CD4-positive, alpha-beta memory T cell (primary cell): Measurements from ENCODE around the gene RHD. TPM values are rescaled to one million over a fixed set of nuclear protein-coding genes. Genes with fewer than 3 reads are reported as not detected.

Source experiments
- CTCF ChIA-PET: fragments of 350-600 bp; sonication (Branson Sonifier 250); formaldehyde crosslinking; loops from one replicate; lab custom pipeline; 2021; ENCODE audit warnings: inconsistent platforms; ENCODE audit not compliant: partially characterized antibody; lab: Charles Lee
- POLR2A ChIA-PET: fragments of 350-600 bp; sonication (Branson Sonifier 250); formaldehyde crosslinking; loops from one replicate; lab custom pipeline; 2021; ENCODE audit not compliant: partially characterized antibody; lab: Charles Lee
- DNase-seq, 5 donors: peaks; one replicate each; pipeline versions ENCODE4 v3.0.0 to v3.0.0-alpha.2; 2020 to 2022; ENCODE audit warnings: mixed read lengths in 1 of 5
- H3K27ac ChIP-seq: one replicate; pipeline ENCODE4 v1.7.0; 2013; ENCODE audit warnings: low read depth, low read length
- H3K27me3 ChIP-seq: 2 replicates; pipeline ENCODE4 v1.7.0; 2013; ENCODE audit warnings: mild to moderate bottlenecking, low read length, moderate library complexity; ENCODE audit not compliant: insufficient read depth
- H3K36me3 ChIP-seq: 2 replicates; pipeline ENCODE4 v1.7.0; 2013; ENCODE audit warnings: mild to moderate bottlenecking, low read length, moderate library complexity; ENCODE audit not compliant: insufficient read depth
- H3K4me1 ChIP-seq: 2 replicates; pipeline ENCODE4 v1.7.0; 2013; ENCODE audit warnings: mild to moderate bottlenecking, low read length, moderate library complexity; ENCODE audit not compliant: insufficient read depth
- H3K4me3 ChIP-seq, 2 donors: one replicate each; pipeline ENCODE4 v1.7.0; 2013; ENCODE audit warnings: low read length in 2 of 2, mild to moderate bottlenecking in 1 of 2
- H3K9me3 ChIP-seq, 2 donors: one replicate each; pipeline ENCODE4 v1.7.0; 2013; ENCODE audit warnings: low read length in 2 of 2, control low read depth in 1 of 2; ENCODE audit not compliant: control insufficient read depth in 1 of 2
- H3K27ac Mint-ChIP-seq, 7 donors: one replicate each; pipeline ENCODE4 v1.8.0; 2020 to 2021; ENCODE audit warnings: mixed read lengths in 7 of 7, mild to moderate bottlenecking in 6 of 7, inconsistent platforms in 3 of 7, moderate library complexity in 3 of 7
- H3K27me3 Mint-ChIP-seq, 2 donors: one replicate each; pipeline ENCODE4 v1.8.0; 2020 to 2021; ENCODE audit warnings: mixed read lengths in 2 of 2
- H3K36me3 Mint-ChIP-seq, 2 donors: one replicate each; pipeline ENCODE4 v1.8.0; 2020 to 2021; ENCODE audit warnings: mixed read lengths in 2 of 2, inconsistent platforms in 1 of 2, mild to moderate bottlenecking in 1 of 2
- H3K4me1 Mint-ChIP-seq, 4 donors: one replicate each; pipeline ENCODE4 v1.8.0; 2020 to 2021; ENCODE audit warnings: mixed read lengths in 4 of 4, mild to moderate bottlenecking in 1 of 4
- H3K4me3 Mint-ChIP-seq, 8 donors: one replicate each; pipeline ENCODE4 v1.8.0; 2020 to 2021; ENCODE audit warnings: mixed read lengths in 8 of 8, mild to moderate bottlenecking in 7 of 8, moderate library complexity in 6 of 8, inconsistent platforms in 3 of 8
- H3K9me3 Mint-ChIP-seq, 8 donors: one replicate each; pipeline ENCODE4 v1.8.0; 2020 to 2021; ENCODE audit warnings: mixed read lengths in 8 of 8, mild to moderate bottlenecking in 5 of 8, inconsistent platforms in 3 of 8, moderate library complexity in 1 of 8
- intact Hi-C: fragments of 100-400 bp; cut with micrococcal nuclease; formaldehyde crosslinking; loops from one replicate; pipeline ENCODE4 v1.15.1; 2023
- polyA plus RNA-seq, 2 donors: library from polyadenylated mRNA; unstranded; fragments of 300-500 nt; fragmentation: Illumina TruSeq; gene quantifications; one replicate each; pipeline ENCODE4 v1.2.3, GENCODE V29; 2021
- total RNA-seq, 2 experiments: library from RNA; stranded (reverse); gene quantifications; one replicate each; pipeline ENCODE4 v1.2.3, GENCODE V29; 2021

Gene RHD
- total and polyA plus RNA-seq, 4 experiments from 2014 or later, result 0.13 to 0.44 (median 0.15) TPM; not detected in 1

DNA sequence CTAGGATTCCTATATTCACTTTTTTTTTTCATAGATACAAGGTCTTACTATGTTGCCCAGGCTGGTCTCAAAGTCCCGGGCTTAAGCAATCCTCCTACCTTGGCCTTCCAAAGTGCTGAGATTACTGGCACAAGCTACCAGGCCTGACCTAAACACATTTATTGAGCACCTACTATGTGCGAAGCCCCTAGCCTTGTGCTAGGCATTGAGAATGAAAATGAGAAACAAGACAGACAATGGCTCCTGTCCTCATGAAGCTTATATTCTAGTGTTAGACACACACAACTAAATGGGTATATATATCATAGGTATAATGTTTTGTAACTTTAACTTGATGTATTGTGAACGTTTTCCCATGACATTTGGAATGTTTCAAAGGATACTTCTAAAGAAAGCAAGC, 77.3 kb downstream of the RHD start:
- Mint-ChIP-seq H3K4me3 (peak overlapping the region in 1 of 8 donors; percentile 17), H3K9me3 (peaks cover 0 to 2% (median 0%) of the 10 kb centered on the region in 8 donors), H3K36me3 (peaks cover 28 to 42% of the 10 kb centered on the region in 2 donors), H3K27me3 (no peaks in the 10 kb centered on the region), H3K27ac (peak overlapping the region in 1 of 7 donors; percentile 46), H3K4me1 (peaks cover 0 to 14% (median 5%) of the 10 kb centered on the region in 4 donors)
- intact Hi-C loops, result no loop called here
- H3K4me3 ChIP-seq, result no peak overlapping the region
- no peak for DNase-seq
- H3K4me1 ChIP-seq, result peaks cover 5% of the 10 kb centered on the region
- ChIA-PET POLR2A (interaction anchor here (0.6 kb wide), 1 partner anchor 8 kb away, joined by 3 read pairs; no protein-coding TSS in a partner anchor), CTCF (no interaction called here)
- H3K27me3 ChIP-seq, result no peaks in the 10 kb centered on the region
- no peak overlapping the region for H3K27ac ChIP-seq
- peaks cover 48% of the 10 kb centered on the region for H3K36me3 ChIP-seq
- no peaks in the 10 kb centered on the region for H3K9me3 ChIP-seq

DNA sequence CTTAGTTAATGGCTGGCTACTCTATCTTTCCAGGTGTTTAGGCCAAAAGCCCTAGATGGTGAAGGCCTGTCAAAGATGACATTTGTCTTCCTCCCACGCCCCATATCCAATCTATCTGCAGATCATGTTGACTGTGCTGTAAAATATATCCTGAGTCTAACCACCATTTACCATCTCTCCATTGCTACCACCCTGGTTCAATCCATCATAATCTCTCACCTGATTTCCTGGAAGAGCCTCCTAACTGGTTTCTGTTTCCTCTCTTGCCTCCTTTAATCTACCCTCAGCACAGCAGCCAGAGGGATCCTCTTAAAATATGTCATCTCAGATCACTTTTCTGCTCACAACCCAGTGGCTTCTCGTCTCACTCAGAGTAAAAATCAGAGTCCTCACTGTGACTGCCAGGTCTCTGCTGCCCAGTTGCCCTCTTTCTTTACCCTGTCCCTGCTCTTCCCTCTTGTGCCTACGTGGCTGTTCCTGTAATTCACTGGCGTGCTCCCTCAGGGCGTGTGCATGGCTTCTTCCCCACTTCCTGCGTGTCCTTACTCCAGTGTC, 83.6 kb downstream of the RHD start:
- Mint-ChIP-seq H3K36me3 (peaks cover 38 to 61% of the 10 kb centered on the region in 2 donors), H3K27me3 (no peaks in the 10 kb centered on the region)
- peak overlapping the region; percentile 24 for H3K27ac ChIP-seq

DNA sequence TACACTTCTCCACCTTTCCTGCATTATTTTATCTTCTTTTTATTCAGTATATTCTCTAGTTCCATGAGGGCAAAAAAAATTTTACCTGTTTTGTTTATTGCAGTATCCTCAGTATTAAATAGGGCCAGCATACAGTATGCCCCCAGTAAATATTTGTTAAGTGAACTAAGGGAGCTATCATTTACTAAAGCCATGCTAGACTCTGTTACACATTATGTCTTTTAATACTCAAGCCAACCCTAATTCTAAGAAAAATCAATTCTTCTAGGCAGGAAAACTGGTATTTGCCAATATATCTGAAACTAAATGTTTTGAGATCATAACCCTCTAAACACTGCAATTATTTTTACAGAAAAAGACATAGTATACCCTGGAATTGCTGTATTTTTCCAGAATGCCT, 84.1 kb downstream of the RHD start:
- Histone ChIP-seq H3K27ac (peak overlapping the region; percentile 24), H3K36me3 (peaks cover 56% of the 10 kb centered on the region), H3K9me3 (no peaks in the 10 kb centered on the region), H3K4me1 (peaks cover 30% of the 10 kb centered on the region), H3K4me3 (no peak overlapping the region), H3K27me3 (no peaks in the 10 kb centered on the region)
- CTCF ChIA-PET, result no interaction called here
- H3K9me3 Mint-ChIP-seq, result no peaks in the 10 kb centered on the region
- intact Hi-C loops, result no loop called here
- peaks cover 16 to 30% (median 20%) of the 10 kb centered on the region in 4 donors for H3K4me1 Mint-ChIP-seq
- H3K4me3 Mint-ChIP-seq, result peak overlapping the region in 4 of 8 donors; percentile 21 to 64 (median 46)
- peaks cover 42 to 64% of the 10 kb centered on the region in 2 donors for H3K36me3 Mint-ChIP-seq
- DNase-seq, result no peak
- H3K27me3 Mint-ChIP-seq, result no peaks in the 10 kb centered on the region
- POLR2A ChIA-PET, result no interaction called here
- peak overlapping the region; percentile 69 to 94 (median 84) for H3K27ac Mint-ChIP-seq

More for the DNA sequence above, 83.6 kb downstream of the RHD start:
- H3K27me3 ChIP-seq, result no peaks in the 10 kb centered on the region
- peaks cover 30% of the 10 kb centered on the region for H3K4me1 ChIP-seq
- H3K36me3 ChIP-seq, result peaks cover 56% of the 10 kb centered on the region
- Mint-ChIP-seq H3K27ac (peak overlapping the region; percentile 69 to 94 (median 84)), H3K4me1 (peaks cover 16 to 26% (median 20%) of the 10 kb centered on the region in 4 donors), H3K9me3 (no peaks in the 10 kb centered on the region), H3K4me3 (peak overlapping the region in 4 of 8 donors; percentile 21 to 64 (median 46))
- intact Hi-C loops, result no loop called here
- H3K4me3 ChIP-seq, result no peak overlapping the region
- H3K9me3 ChIP-seq, result no peaks in the 10 kb centered on the region
- ChIA-PET CTCF (no interaction called here), POLR2A (interaction anchor here (0.5 kb wide), 1 partner anchor 132 kb away, joined by 5 read pairs; no protein-coding TSS in a partner anchor)
- no peak for DNase-seq

DNA sequence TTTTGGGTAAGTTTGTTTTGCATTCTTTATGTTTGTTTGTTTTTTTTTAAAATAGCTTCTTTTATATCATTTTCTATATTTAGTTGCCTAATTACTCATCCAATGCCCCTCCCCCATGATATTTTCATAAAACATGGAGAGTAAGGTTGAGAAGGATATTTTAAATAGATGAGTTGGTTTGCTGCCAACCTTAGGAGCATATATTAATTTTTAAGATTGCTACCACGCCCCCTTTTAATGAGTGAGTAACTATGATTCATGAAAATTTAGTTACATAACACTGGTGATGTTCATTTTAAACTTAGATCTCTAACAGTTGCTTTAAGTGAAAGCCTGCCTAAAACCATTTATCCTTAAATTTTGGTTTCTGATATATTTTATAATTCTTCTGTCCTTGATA, 84.5 kb downstream of the RHD start:
- Mint-ChIP-seq H3K36me3 (peaks cover 44 to 64% of the 10 kb centered on the region in 2 donors), H3K4me3 (peak overlapping the region in 2 of 8 donors; percentile 44 to 68), H3K27ac (peak overlapping the region; percentile 75 to 95 (median 85)), H3K27me3 (no peaks in the 10 kb centered on the region), H3K4me1 (peaks cover 16 to 33% (median 20%) of the 10 kb centered on the region in 4 donors), H3K9me3 (no peaks in the 10 kb centered on the region)
- DNase-seq, result no peak
- CTCF ChIA-PET, result no interaction called here
- no peak overlapping the region for H3K27ac ChIP-seq
- peaks cover 56% of the 10 kb centered on the region for H3K36me3 ChIP-seq
- H3K9me3 ChIP-seq, result no peaks in the 10 kb centered on the region
- POLR2A ChIA-PET, result interaction anchor here (1.0 kb wide), 1 partner anchor 7 kb away, joined by 3 read pairs; no protein-coding TSS in a partner anchor
- peaks cover 34% of the 10 kb centered on the region for H3K4me1 ChIP-seq
- intact Hi-C loops, result no loop called here
- no peaks in the 10 kb centered on the region for H3K27me3 ChIP-seq
- H3K4me3 ChIP-seq, result no peak overlapping the region

DNA sequence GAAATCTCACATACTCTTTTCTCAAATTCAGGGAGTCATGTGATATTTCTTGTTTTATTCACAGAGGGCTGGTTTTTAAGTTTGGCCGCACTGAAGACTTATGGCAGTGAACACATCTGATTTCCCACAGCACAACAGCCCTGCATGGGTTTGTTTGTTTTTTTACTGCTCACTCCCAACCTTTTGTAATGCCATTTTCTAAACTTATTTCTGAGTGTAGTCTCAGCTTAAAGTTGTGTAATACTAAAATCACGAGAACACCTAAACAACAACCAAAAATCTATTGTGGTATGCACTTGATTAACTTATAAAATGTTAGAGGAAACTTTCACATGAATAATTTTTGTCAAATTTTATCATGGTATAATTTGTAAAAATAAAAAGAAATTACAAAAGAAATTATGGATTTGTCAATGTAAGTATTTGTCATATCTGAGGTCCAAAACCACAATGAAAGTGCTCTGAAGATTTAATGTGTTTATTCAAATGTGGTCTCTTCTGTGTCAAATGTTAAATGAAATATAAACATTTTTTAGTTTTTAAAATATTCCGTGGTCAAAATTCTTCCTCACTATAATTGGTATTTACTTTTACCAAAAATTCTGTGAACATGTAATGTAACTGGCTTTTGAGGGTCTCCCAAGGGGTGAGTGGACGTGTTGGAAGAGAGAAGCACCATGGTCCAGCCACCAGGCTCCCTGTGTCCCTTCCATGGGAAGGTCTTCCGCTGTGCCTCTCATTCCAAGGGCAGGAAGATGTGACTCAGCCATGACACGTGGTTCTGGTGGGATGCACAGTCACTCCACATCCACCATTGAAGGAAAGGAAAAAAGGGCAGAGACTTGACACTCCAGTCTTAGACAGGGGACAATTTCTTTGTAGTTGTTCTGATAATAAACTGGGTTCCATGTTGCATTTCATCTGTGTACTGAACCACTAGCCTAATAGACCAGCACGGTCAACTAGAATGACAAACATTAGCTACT, 88.6 kb downstream of the RHD start:
- POLR2A ChIA-PET, result no interaction called here
- Mint-ChIP-seq H3K9me3 (no peaks in the 10 kb centered on the region), H3K27me3 (no peaks in the 10 kb centered on the region), H3K27ac (peak overlapping the region; percentile 17 to 82 (median 70)), H3K36me3 (peaks cover 30 to 49% of the 10 kb centered on the region in 2 donors), H3K4me3 (no peak overlapping the region), H3K4me1 (peaks cover 10 to 28% (median 13%) of the 10 kb centered on the region in 4 donors)
- H3K4me1 ChIP-seq, result peaks cover 21% of the 10 kb centered on the region
- intact Hi-C loops, result no loop called here
- H3K27ac ChIP-seq, result no peak overlapping the region
- H3K27me3 ChIP-seq, result no peaks in the 10 kb centered on the region
- no peak for DNase-seq
- CTCF ChIA-PET, result no interaction called here
- no peak overlapping the region for H3K4me3 ChIP-seq
- no peaks in the 10 kb centered on the region for H3K9me3 ChIP-seq
- H3K36me3 ChIP-seq, result peaks cover 38% of the 10 kb centered on the region

DNA sequence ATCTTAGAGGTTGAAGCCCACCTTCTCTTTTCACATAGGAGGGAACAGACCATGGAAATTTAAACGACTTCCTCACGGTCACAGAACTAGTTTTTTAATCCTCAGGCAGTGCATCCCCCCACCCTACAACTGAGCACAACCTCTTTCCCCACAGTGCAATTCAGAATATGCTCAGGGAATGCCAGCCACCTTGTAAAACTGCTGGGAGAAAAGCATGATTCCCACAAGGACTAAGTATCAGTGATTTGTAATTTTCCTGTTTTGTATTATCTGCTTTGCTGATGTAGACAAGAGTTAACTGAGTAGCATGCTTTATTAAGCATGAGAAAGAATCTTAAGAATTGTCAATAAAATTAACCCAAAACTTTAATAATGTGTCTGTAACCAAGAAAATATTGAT, 89.6 kb downstream of the RHD start:
- Mint-ChIP-seq H3K27me3 (no peaks in the 10 kb centered on the region), H3K9me3 (no peaks in the 10 kb centered on the region), H3K36me3 (peaks cover 24 to 43% of the 10 kb centered on the region in 2 donors), H3K4me3 (no peak overlapping the region), H3K4me1 (peaks cover 4 to 20% (median 6%) of the 10 kb centered on the region in 4 donors), H3K27ac (peak overlapping the region in 5 of 7 donors; percentile 17 to 87 (median 76))
- CTCF ChIA-PET, result no interaction called here
- DNase-seq, result no peak
- Histone ChIP-seq H3K4me3 (no peak overlapping the region), H3K27me3 (no peaks in the 10 kb centered on the region), H3K4me1 (peaks cover 11% of the 10 kb centered on the region), H3K27ac (no peak overlapping the region), H3K9me3 (no peaks in the 10 kb centered on the region), H3K36me3 (peaks cover 30% of the 10 kb centered on the region)
- POLR2A ChIA-PET, result no interaction called here
- intact Hi-C loops, result no loop called here
